ENCODE results near the gene OR1E2.

Gene OR1E2

GRCh38 chr17:3433741-3434140 lies at the start of gene OR1E2:
Gene OR1E2 (minus strand): TSS chr17:3433841. CDS start chr17:3433841, 0 bp downstream.
- DNase-seq (ENCODE audit: low read depth), result no peak
- no peak within 1 kb of the TSS for H3K4me3 ChIP-seq (ENCODE audit: low read depth, low read length)
- no peak for TF ChIP-seq MYC (IDR thresholded peaks at IDR 0.05; ENCODE audit: low read depth, low read length)
- TF ChIP-seq POLR2A (IDR thresholded peaks at IDR 0.05; ENCODE audit: extremely low read depth, insufficient read length), result no peak
- no peak for TF ChIP-seq MAX (IDR thresholded peaks at IDR 0.05; ENCODE audit: low read depth, low read length)
- TF ChIP-seq CTCF (IDR thresholded peaks at IDR 0.05; ENCODE audit: low read depth, low read length), result no peak

GRCh38 chr17:3482852-3483251 lies 49.2 kb upstream of the OR1E2 start:
- no peak overlapping the region for H3K4me3 ChIP-seq (ENCODE audit: low read depth, low read length)
- no peak for TF ChIP-seq MYC (IDR thresholded peaks at IDR 0.05; ENCODE audit: low read depth, low read length)
- TF ChIP-seq MAX (IDR thresholded peaks at IDR 0.05; ENCODE audit: low read depth, low read length), result no peak
- TF ChIP-seq CTCF (IDR thresholded peaks at IDR 0.05; ENCODE audit: low read depth, low read length), result no peak
- TF ChIP-seq POLR2A (IDR thresholded peaks at IDR 0.05; ENCODE audit: extremely low read depth, insufficient read length), result no peak
- DNase-seq (ENCODE audit: low read depth), result no peak

- TF ChIP-seq CTCF (IDR thresholded peaks at IDR 0.05; ENCODE audit: low read depth, low read length), result no peak
- no peak for TF ChIP-seq POLR2A (IDR thresholded peaks at IDR 0.05; ENCODE audit: extremely low read depth, insufficient read length)
- TF ChIP-seq MYC (IDR thresholded peaks at IDR 0.05; ENCODE audit: low read depth, low read length), result no peak
- TF ChIP-seq MAX (IDR thresholded peaks at IDR 0.05; ENCODE audit: low read depth, low read length), result no peak
- no peak for DNase-seq (ENCODE audit: low read depth)
- no peak overlapping the region for H3K4me3 ChIP-seq (ENCODE audit: low read depth, low read length)
Observed at GRCh38 chr17:3479988-3480387, 46.3 kb upstream of the OR1E2 start.

- H3K4me3 ChIP-seq (ENCODE audit: low read depth, low read length), result no peak within 1 kb of the TSS
- DNase-seq (ENCODE audit: low read depth), result no peak
- TF ChIP-seq CTCF (IDR thresholded peaks at IDR 0.05; ENCODE audit: low read depth, low read length), result no peak
- no peak for TF ChIP-seq MYC (IDR thresholded peaks at IDR 0.05; ENCODE audit: low read depth, low read length)
- TF ChIP-seq MAX (IDR thresholded peaks at IDR 0.05; ENCODE audit: low read depth, low read length), result no peak
- TF ChIP-seq POLR2A (IDR thresholded peaks at IDR 0.05; ENCODE audit: extremely low read depth, insufficient read length), result no peak
Observed at GRCh38 chr17:3475812-3476610, 42.4 kb upstream of the OR1E2 start, which contains the start of gene ASPA. Gene ASPA (plus strand): TSS chr17:3475997. CDS start chr17:3476160, 163 bp downstream.

GRCh38 chr17:3475251-3475685 lies 41.6 kb upstream of the OR1E2 start:
- no peak for TF ChIP-seq CTCF (IDR thresholded peaks at IDR 0.05; ENCODE audit: low read depth, low read length)
- TF ChIP-seq MYC (IDR thresholded peaks at IDR 0.05; ENCODE audit: low read depth, low read length), result no peak
- no peak for TF ChIP-seq MAX (IDR thresholded peaks at IDR 0.05; ENCODE audit: low read depth, low read length)
- no peak for TF ChIP-seq POLR2A (IDR thresholded peaks at IDR 0.05; ENCODE audit: extremely low read depth, insufficient read length)
- H3K4me3 ChIP-seq (ENCODE audit: low read depth, low read length), result no peak overlapping the region
- DNase-seq (ENCODE audit: low read depth), result no peak
